ENCODE results near the gene EMP3. TPM values are rescaled to one million over a fixed set of nuclear protein-coding genes. Genes with fewer than 3 reads are reported as not detected.

Gene EMP3
- total and polyA plus RNA-seq, 12 donors = 20.6 to 409 (median 103) TPM

- Histone ChIP-seq H3K36me3 (replicated peaks in 1 of 2) (no peaks in the 10 kb centered on the region), H3K4me1 (replicated peaks in 1 of 2) (peaks cover 22 to 39% of the 10 kb centered on the region in 2 donors), H3K4me3 (peak overlapping the region in 3 of 4 donors; percentile 32 to 65 (median 33)), H3K27me3 (no peaks in the 10 kb centered on the region), H3K9me3 (replicated peaks in 1 of 3) (no peaks in the 10 kb centered on the region), H3K27ac (peak overlapping the region; percentile 93 to 99 (median 97))
- 0 to 1% (median 0%) methylated on average over 11 to 22 of the region's 22 CpGs; no CpG with 5 or more reads in 1 of the 4 donors for WGBS, 4 donors
- intact Hi-C loops (cut with DNase I) = no loop called here
- DNase-seq = peak; percentile 97 to 99 (median 98)
- TF ChIP-seq, protein P1, sequence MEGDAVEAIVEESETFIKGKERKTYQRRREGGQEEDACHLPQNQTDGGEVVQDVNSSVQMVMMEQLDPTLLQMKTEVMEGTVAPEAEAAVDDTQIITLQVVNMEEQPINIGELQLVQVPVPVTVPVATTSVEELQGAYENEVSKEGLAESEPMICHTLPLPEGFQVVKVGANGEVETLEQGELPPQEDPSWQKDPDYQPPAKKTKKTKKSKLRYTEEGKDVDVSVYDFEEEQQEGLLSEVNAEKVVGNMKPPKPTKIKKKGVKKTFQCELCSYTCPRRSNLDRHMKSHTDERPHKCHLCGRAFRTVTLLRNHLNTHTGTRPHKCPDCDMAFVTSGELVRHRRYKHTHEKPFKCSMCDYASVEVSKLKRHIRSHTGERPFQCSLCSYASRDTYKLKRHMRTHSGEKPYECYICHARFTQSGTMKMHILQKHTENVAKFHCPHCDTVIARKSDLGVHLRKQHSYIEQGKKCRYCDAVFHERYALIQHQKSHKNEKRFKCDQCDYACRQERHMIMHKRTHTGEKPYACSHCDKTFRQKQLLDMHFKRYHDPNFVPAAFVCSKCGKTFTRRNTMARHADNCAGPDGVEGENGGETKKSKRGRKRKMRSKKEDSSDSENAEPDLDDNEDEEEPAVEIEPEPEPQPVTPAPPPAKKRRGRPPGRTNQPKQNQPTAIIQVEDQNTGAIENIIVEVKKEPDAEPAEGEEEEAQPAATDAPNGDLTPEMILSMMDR (IDR thresholded peaks at IDR 0.05) = no peak
- no peak for TF ChIP-seq POLR2A (IDR thresholded peaks at IDR 0.05)
Observed at GRCh38 chr19:48321372-48321621, 4.1 kb upstream of the EMP3 start.

DNA sequence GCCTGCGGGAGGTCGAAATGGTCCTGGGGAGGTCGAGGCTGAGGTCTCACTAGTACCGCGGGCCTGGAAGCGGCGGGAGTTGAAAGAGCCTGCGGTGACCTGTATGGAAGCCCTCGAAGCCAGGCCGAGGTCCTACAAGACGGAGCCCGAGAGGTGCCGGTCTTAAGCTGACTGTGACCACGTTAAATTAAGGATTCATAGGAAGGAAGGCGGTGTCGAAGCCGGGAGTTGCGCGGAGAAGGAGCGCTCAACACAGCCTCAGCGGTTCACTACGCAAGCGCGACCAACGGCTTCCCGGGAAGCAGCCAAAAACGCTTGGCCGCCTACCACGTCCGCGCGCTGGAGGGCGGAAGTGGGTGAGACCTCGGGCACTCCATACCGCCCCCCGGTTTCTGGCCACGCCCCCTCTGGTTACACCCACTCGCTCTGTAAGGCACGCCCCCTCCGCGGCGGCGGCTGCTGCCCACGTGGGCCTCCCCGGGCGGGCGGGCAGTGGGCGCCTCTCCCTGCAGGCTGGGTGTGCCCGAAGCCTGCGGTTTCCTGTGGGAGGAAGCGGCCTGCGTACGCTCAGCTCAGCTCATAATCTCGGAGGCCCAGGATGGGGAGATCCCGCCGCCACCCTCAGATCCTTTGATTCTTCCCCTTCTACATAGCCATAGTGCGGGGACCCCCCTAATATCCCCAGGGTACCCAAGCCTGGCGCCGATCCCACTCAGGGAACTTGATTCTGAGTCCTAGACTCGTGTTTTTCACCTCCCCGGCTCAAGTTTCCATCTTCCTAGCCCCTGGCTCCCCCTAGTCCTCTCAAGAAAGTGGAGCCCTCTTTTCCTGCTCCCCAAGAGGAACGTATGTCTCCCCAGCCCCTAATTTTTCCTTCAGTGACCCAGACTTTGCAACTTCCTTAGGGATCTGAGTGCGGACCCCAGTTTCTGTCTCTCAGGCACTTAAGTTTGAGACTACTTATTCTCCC lies 3.4 kb upstream of the EMP3 start:
- DNase-seq = peak; percentile 98 to 100 (median 99)
- TF ChIP-seq POLR2A (IDR thresholded peaks at IDR 0.05) = peak; percentile 43 to 93
- TF ChIP-seq, protein P1 (IDR thresholded peaks at IDR 0.05) = peak in 2 of 6 experiments; percentile 8 to 17
- no peaks in the 10 kb centered on the region for H3K36me3 ChIP-seq (replicated peaks in 1 of 2)
- H3K4me1 ChIP-seq (replicated peaks in 1 of 2) = peaks cover 29 to 44% of the 10 kb centered on the region in 2 donors
- intact Hi-C loops (cut with DNase I) = no loop called here
- H3K27ac ChIP-seq = peak overlapping the region; percentile 93 to 99 (median 97)
- H3K27me3 ChIP-seq = no peaks in the 10 kb centered on the region
- H3K4me3 ChIP-seq = peak overlapping the region in 3 of 4 donors; percentile 32 to 65 (median 33)
- WGBS, 4 donors = 2 to 11% (median 5%) methylated on average over 10 to 63 of the region's 63 CpGs
- H3K9me3 ChIP-seq (replicated peaks in 1 of 3) = no peaks in the 10 kb centered on the region

DNA sequence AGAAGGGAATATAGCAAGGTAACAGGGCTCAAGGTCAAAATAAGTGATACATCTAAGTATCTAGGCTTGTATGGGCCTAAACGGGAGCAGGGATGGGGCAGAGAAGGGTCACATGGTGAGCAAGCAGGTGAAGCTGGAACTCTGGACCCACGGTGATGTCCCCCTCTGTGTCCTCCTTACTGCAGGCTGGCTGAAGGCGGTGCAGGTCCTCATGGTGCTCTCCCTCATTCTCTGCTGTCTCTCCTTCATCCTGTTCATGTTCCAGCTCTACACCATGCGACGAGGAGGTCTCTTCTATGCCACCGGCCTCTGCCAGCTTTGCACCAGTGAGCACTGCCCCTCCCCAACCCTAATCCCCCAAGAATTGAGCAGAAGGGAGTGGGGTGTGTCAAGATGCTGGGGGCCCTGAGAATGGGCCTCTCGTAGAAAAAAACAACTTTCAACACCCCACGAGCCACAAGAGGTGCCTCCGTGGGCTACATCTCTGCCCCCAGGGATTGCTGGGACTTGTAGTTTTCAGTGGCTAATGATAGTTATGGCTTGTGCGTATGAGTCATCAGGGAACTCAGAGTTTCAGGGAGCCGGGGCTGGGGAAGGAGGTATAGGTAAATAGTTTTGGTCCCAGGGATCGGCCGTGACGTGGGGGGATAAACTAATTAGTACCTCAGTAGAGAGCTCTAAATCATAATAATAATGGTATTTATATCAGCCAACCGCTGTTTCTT lies 4.0 kb downstream of the EMP3 start:
- intact Hi-C loops (cut with DNase I) = no loop called here
- peak overlapping the region in 1 of 4 donors; percentile 55 for H3K4me3 ChIP-seq
- peak in 5 of 7 donors; percentile 42 to 62 (median 48) for DNase-seq
- H3K9me3 ChIP-seq (replicated peaks in 1 of 3) = no peaks in the 10 kb centered on the region
- peaks cover 25 to 39% of the 10 kb centered on the region in 2 donors for H3K4me1 ChIP-seq (replicated peaks in 1 of 2)
- no peaks in the 10 kb centered on the region for H3K36me3 ChIP-seq (replicated peaks in 1 of 2)
- 63 to 74% (median 68%) methylated on average over 15 of the region's 15 CpGs for WGBS, 4 donors
- H3K27ac ChIP-seq = peak overlapping the region in 3 of 5 donors; percentile 45 to 82 (median 81)
- no peaks in the 10 kb centered on the region for H3K27me3 ChIP-seq
- no peak for TF ChIP-seq POLR2A (IDR thresholded peaks at IDR 0.05)
- TF ChIP-seq, protein P1 (IDR thresholded peaks at IDR 0.05) = no peak

Data from adrenal gland (tissue), 12 donors.